CD4-positive, alpha-beta T cell treated with Interferon gamma for 1 hour (primary cell): ENCODE results near the gene AOC3.
"Not testable (repeated sequence)": the region's sequence is repeated elsewhere in the genome, so short reads cannot be mapped to it uniquely, and the experiment has no call there.

Experiments used
- DNase-seq: peaks from one replicate; pipeline ENCODE4 v3.0.0-alpha.2; 2020

AOC3 gene

GRCh38 chr17:42844761-42845555 is 6.0 kb upstream of the AOC3 start:
- no peak for DNase-seq

GRCh38 chr17:42845556-42845917 is 5.5 kb upstream of the AOC3 start:
- no peak for DNase-seq

GRCh38 chr17:42845918-42846593 is 4.9 kb upstream of the AOC3 start:
- no peak for DNase-seq

- DNase-seq: no peak
Measured at GRCh38 chr17:42846594-42847280, 4.3 kb upstream of the AOC3 start.

- no peak for DNase-seq
Measured at GRCh38 chr17:42848093-42848492, 2.9 kb upstream of the AOC3 start.

- DNase-seq: no peak
Measured at GRCh38 chr17:42849031-42849430, 2.0 kb upstream of the AOC3 start.

GRCh38 chr17:42849451-42850181 is 1.4 kb upstream of the AOC3 start:
- DNase-seq: no peak

GRCh38 chr17:42851371-42852240 is 607 bp downstream of the AOC3 start:
- not testable (repeated sequence) for DNase-seq

GRCh38 chr17:42852351-42852750 is 1.4 kb downstream of the AOC3 start:
- no peak for DNase-seq

- no peak for DNase-seq
Measured at GRCh38 chr17:42853004-42853403, 2.0 kb downstream of the AOC3 start.

GRCh38 chr17:42853597-42853967 is 2.6 kb downstream of the AOC3 start:
- no peak for DNase-seq

- DNase-seq: no peak
Measured at GRCh38 chr17:42853968-42854790, 3.2 kb downstream of the AOC3 start.

GRCh38 chr17:42855048-42855596 is 4.1 kb downstream of the AOC3 start:
- no peak for DNase-seq

- not testable (repeated sequence) for DNase-seq
Measured at GRCh38 chr17:42856093-42856492, 5.1 kb downstream of the AOC3 start.

GRCh38 chr17:42856516-42856915 is 5.5 kb downstream of the AOC3 start:
- not testable (repeated sequence) for DNase-seq

- no peak for DNase-seq
Measured at GRCh38 chr17:42857389-42857788, 6.4 kb downstream of the AOC3 start.

GRCh38 chr17:42865638-42866094 is 14.7 kb downstream of the AOC3 start:
- DNase-seq: no peak

GRCh38 chr17:42866216-42866615 is 15.2 kb downstream of the AOC3 start:
- no peak for DNase-seq

- DNase-seq: no peak
Measured at GRCh38 chr17:42866631-42867575, 15.9 kb downstream of the AOC3 start.
